Measurements from ENCODE around the gene ZDHHC1.

DNA sequence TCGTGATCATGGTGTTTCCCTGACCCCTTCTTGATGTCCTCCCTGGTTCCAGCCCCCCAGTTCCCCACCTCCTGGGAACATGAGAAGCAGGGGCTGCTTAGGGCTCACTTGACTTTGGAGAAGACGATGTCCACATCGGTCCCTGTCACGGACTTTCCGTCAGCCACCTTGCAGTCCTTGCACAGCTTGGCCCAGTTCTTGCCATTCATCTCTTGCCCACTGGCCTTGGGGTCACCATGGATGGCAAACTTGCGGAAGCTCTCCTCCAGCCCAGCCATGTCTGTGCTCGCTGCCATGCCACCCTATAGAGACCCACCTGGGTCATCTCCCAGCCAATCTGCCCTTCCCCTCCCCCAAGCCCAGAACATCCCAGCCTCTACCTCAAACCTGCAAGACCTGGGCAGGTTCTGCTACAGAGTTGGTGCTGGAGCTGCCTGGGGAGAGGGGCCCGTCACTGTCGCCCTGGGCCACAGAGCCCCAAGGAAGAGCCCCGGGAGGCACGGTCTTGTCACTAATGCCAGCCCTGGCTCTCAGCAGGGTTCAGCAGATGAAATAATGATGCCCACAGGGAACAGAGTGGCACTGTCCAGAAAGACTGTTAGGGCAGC, 25.4 kb downstream of the ZDHHC1 start:
- TF ChIP-seq, protein P1, sequence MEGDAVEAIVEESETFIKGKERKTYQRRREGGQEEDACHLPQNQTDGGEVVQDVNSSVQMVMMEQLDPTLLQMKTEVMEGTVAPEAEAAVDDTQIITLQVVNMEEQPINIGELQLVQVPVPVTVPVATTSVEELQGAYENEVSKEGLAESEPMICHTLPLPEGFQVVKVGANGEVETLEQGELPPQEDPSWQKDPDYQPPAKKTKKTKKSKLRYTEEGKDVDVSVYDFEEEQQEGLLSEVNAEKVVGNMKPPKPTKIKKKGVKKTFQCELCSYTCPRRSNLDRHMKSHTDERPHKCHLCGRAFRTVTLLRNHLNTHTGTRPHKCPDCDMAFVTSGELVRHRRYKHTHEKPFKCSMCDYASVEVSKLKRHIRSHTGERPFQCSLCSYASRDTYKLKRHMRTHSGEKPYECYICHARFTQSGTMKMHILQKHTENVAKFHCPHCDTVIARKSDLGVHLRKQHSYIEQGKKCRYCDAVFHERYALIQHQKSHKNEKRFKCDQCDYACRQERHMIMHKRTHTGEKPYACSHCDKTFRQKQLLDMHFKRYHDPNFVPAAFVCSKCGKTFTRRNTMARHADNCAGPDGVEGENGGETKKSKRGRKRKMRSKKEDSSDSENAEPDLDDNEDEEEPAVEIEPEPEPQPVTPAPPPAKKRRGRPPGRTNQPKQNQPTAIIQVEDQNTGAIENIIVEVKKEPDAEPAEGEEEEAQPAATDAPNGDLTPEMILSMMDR (conservative IDR thresholded peaks at IDR 0.05; ENCODE audit: low read length) = no peak
- TF ChIP-seq EZH2phosphoT487 (IDR thresholded peaks at IDR 0.05; ENCODE audit: borderline replicate concordance) = no peak

All from Loucy (cell line).